HepG2 (cell line): ENCODE results near the gene SLC44A4. TPM values are rescaled to one million over a fixed set of nuclear protein-coding genes. Genes with fewer than 3 reads are reported as not detected.

Experiments used
- AGO1 ChIP-seq: fragments of 200-400 bp; formaldehyde crosslinking; IDR thresholded peaks from 2 replicates; pipeline ENCODE4 v1.6.1; 2017; ENCODE audit warnings: mild to moderate bottlenecking, low read depth, low read length, moderate library complexity; ENCODE audit not compliant: poor library complexity, severe bottlenecking
- ETV5 ChIP-seq: IDR thresholded peaks from 2 replicates; pipeline ENCODE4 v1.6.1; 2018; ENCODE audit warnings: missing biosample characterization, missing genetic modification reagents, inconsistent platforms, borderline replicate concordance
- FOSL2 ChIP-seq: sonication (generic); formaldehyde crosslinking; IDR thresholded peaks from 2 replicates; pipeline ENCODE4 v1.4.0; 2020; ENCODE audit warnings: missing genetic modification reagents
- KLF15 ChIP-seq: sonication (generic); formaldehyde crosslinking; IDR thresholded peaks from 2 replicates; pipeline ENCODE4 v1.8.1; 2023; ENCODE audit warnings: borderline replicate concordance, mild to moderate bottlenecking, inconsistent platforms, missing genetic modification reagents, mixed read lengths
- MIER3 ChIP-seq: IDR thresholded peaks from 2 replicates; pipeline ENCODE4 v1.6.1; 2016; ENCODE audit warnings: missing compliant biosample characterization, borderline replicate concordance
- RAD21 ChIP-seq: fragments of 450-650 bp; formaldehyde crosslinking; IDR thresholded peaks from 2 replicates; pipeline ENCODE4 v1.5.0; 2020; ENCODE audit warnings: mild to moderate bottlenecking
- SETDB1 ChIP-seq: sonication (generic); formaldehyde crosslinking; IDR thresholded peaks from 2 replicates; pipeline ENCODE4 v1.5.1; 2020; ENCODE audit warnings: missing genetic modification reagents, mild to moderate bottlenecking, borderline replicate concordance
- ZFP37 ChIP-seq: sonication (generic); formaldehyde crosslinking; IDR thresholded peaks from 2 replicates; pipeline ENCODE4 v1.4.0; 2020; ENCODE audit warnings: missing genetic modification reagents, borderline replicate concordance
- ZNF17 ChIP-seq: sonication (generic); formaldehyde crosslinking; IDR thresholded peaks from 2 replicates; pipeline ENCODE4 v1.5.0; 2020; ENCODE audit warnings: mild to moderate bottlenecking, missing genetic modification reagents
- ZNF282 ChIP-seq: fragments of 450-650 bp; IDR thresholded peaks from 2 replicates; pipeline ENCODE4 v1.6.1; 2018; ENCODE audit not compliant: partially characterized antibody
- ZNF382 ChIP-seq: sonication (generic); formaldehyde crosslinking; IDR thresholded peaks from 2 replicates; pipeline ENCODE4 v1.5.0; 2020; ENCODE audit warnings: missing genetic modification reagents, mild to moderate bottlenecking, borderline replicate concordance
- ZNF556 ChIP-seq: sonication (generic); formaldehyde crosslinking; IDR thresholded peaks from 2 replicates; pipeline ENCODE4 v1.4.0; 2020; ENCODE audit warnings: mild to moderate bottlenecking, missing genetic modification reagents, borderline replicate concordance
- ZNF75D ChIP-seq: sonication (generic); formaldehyde crosslinking; IDR thresholded peaks from 2 replicates; pipeline ENCODE4 v1.8.1; 2023; ENCODE audit warnings: missing genetic modification reagents, mild to moderate bottlenecking, borderline replicate concordance
- ZSCAN29 ChIP-seq: sonication (generic); formaldehyde crosslinking; conservative IDR thresholded peaks from 2 replicates; pipeline ENCODE4 v1.4.0; 2020; ENCODE audit warnings: mild to moderate bottlenecking, missing genetic modification reagents
- polyA plus RNA-seq, 8 experiments: library from polyadenylated mRNA; depleted of rRNA in 3 of 8; stranded (reverse) in 7 of 8; unstranded in 1 of 8; fragments of >200 nt; fragmentation: Illumina TruSeq in 4 of 8; extraction: Trizol in 4 of 8; gene quantifications; 2 replicates each; pipeline versions ENCODE4 v1.2.1 to v1.2.3, GENCODE V29; 2011 to 2016; ENCODE audit warnings: low read depth in 4 of 8, missing spikeins in 1 of 8, mixed read lengths in 1 of 8; ENCODE audit not compliant: insufficient read depth in 1 of 8
- total RNA-seq, 5 experiments: library from RNA; depleted of rRNA; stranded (reverse); fragments of >200 nt; fragmentation: Illumina TruSeq; extraction: Trizol; gene quantifications; 2 replicates each; pipeline ENCODE4 v1.2.3, GENCODE V29; 2016; ENCODE audit warnings: low read depth in 1 of 5
- TF ChIP-seq, protein P1 (sequence below): sonication (generic); formaldehyde crosslinking; IDR thresholded peaks from 2 replicates; pipeline ENCODE4 v1.4.0; 2020; ENCODE audit warnings: mild to moderate bottlenecking, missing genetic modification reagents
- TF ChIP-seq, protein P2 (sequence below): IDR thresholded peaks from 2 replicates; pipeline ENCODE4 v1.6.1; 2012; ENCODE audit warnings: inconsistent platforms
- TF ChIP-seq, protein P3 (sequence below): sonication (generic); formaldehyde crosslinking; IDR thresholded peaks from 2 replicates; pipeline ENCODE4 v1.5.0; 2020; ENCODE audit warnings: missing genetic modification reagents
- TF ChIP-seq, protein P4 (sequence below): sonication (generic); formaldehyde crosslinking; IDR thresholded peaks from 2 replicates; pipeline ENCODE4 v1.4.0; 2020; ENCODE audit warnings: mild to moderate bottlenecking, missing genetic modification reagents
- TF ChIP-seq, protein P5 (sequence below): IDR thresholded peaks from 2 replicates; pipeline ENCODE4 v1.6.1; 2016; ENCODE audit warnings: mild to moderate bottlenecking
- TF ChIP-seq, protein P6 (sequence below): sonication (generic); formaldehyde crosslinking; IDR thresholded peaks from 2 replicates; pipeline ENCODE4 v1.4.0; 2020; ENCODE audit warnings: missing genetic modification reagents

Gene SLC44A4
- total and polyA plus RNA-seq, 2 of the 13 experiments (the other 11 are each of a cell fraction or from before 2014, with no cell fraction given), result 3.5 to 5.9 TPM

DNA sequence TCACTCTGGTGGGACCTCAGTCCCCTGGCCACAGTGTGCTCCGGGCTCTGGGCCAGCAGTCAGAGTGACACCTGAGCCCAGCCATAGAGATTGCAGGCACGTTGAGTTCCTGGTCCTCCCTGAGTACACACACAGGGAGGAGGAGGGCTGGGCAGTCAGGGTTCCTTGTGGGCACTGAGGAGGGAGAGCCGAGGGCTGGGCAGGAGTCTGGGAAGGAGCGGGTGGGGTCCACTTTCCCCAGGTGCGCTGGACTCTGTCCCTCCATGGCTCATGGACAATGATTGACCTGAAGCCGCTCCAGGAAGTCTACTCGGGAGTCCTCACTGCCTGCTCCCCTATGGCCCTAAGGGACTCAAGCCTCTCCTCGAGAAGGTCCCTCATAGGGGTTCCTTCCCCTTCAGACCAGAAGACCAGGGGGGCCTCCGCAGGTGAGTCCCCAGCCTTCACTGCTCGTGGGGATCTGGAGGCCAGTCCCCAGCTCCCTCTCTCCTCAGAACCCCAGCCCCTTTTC is 1.1 kb downstream of the SLC44A4 start (continued):
- TF ChIP-seq, protein P1, sequence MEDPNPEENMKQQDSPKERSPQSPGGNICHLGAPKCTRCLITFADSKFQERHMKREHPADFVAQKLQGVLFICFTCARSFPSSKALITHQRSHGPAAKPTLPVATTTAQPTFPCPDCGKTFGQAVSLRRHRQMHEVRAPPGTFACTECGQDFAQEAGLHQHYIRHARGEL (CRISPR knock-in tag), result no peak
- peak; percentile 89; the same call in 1 of the 2 replicates for TF ChIP-seq ZNF556
- TF ChIP-seq ZNF282, result no peak
- TF ChIP-seq, protein P2, sequence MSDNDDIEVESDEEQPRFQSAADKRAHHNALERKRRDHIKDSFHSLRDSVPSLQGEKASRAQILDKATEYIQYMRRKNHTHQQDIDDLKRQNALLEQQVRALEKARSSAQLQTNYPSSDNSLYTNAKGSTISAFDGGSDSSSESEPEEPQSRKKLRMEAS, result no peak
- TF ChIP-seq KLF15 (CRISPR knock-in tag), result no peak
- TF ChIP-seq, protein P3, sequence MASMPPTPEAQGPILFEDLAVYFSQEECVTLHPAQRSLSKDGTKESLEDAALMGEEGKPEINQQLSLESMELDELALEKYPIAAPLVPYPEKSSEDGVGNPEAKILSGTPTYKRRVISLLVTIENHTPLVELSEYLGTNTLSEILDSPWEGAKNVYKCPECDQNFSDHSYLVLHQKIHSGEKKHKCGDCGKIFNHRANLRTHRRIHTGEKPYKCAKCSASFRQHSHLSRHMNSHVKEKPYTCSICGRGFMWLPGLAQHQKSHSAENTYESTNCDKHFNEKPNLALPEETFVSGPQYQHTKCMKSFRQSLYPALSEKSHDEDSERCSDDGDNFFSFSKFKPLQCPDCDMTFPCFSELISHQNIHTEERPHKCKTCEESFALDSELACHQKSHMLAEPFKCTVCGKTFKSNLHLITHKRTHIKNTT, result no peak
- no peak for TF ChIP-seq ZNF382
- peak; percentile 15; the same call in 1 of the 2 replicates for TF ChIP-seq FOSL2 (CRISPR knock-in tag)
- TF ChIP-seq, protein P4, sequence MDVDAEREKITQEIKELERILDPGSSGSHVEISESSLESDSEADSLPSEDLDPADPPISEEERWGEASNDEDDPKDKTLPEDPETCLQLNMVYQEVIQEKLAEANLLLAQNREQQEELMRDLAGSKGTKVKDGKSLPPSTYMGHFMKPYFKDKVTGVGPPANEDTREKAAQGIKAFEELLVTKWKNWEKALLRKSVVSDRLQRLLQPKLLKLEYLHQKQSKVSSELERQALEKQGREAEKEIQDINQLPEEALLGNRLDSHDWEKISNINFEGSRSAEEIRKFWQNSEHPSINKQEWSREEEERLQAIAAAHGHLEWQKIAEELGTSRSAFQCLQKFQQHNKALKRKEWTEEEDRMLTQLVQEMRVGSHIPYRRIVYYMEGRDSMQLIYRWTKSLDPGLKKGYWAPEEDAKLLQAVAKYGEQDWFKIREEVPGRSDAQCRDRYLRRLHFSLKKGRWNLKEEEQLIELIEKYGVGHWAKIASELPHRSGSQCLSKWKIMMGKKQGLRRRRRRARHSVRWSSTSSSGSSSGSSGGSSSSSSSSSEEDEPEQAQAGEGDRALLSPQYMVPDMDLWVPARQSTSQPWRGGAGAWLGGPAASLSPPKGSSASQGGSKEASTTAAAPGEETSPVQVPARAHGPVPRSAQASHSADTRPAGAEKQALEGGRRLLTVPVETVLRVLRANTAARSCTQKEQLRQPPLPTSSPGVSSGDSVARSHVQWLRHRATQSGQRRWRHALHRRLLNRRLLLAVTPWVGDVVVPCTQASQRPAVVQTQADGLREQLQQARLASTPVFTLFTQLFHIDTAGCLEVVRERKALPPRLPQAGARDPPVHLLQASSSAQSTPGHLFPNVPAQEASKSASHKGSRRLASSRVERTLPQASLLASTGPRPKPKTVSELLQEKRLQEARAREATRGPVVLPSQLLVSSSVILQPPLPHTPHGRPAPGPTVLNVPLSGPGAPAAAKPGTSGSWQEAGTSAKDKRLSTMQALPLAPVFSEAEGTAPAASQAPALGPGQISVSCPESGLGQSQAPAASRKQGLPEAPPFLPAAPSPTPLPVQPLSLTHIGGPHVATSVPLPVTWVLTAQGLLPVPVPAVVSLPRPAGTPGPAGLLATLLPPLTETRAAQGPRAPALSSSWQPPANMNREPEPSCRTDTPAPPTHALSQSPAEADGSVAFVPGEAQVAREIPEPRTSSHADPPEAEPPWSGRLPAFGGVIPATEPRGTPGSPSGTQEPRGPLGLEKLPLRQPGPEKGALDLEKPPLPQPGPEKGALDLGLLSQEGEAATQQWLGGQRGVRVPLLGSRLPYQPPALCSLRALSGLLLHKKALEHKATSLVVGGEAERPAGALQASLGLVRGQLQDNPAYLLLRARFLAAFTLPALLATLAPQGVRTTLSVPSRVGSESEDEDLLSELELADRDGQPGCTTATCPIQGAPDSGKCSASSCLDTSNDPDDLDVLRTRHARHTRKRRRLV (CRISPR knock-in tag), result no peak
- TF ChIP-seq, protein P5, sequence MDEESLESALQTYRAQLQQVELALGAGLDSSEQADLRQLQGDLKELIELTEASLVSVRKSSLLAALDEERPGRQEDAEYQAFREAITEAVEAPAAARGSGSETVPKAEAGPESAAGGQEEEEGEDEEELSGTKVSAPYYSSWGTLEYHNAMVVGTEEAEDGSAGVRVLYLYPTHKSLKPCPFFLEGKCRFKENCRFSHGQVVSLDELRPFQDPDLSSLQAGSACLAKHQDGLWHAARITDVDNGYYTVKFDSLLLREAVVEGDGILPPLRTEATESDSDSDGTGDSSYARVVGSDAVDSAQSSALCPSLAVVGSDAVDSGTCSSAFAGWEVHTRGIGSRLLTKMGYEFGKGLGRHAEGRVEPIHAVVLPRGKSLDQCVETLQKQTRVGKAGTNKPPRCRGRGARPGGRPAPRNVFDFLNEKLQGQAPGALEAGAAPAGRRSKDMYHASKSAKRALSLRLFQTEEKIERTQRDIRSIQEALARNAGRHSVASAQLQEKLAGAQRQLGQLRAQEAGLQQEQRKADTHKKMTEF (CRISPR knock-in tag), result 0 out of 2 replicates have a peak, but pooled peaks have one; percentile 42
- TF ChIP-seq ZNF75D (CRISPR knock-in tag), result no peak
- TF ChIP-seq MIER3 (CRISPR knock-in tag), result peak; percentile 31; the same call in 1 of the 2 replicates
- 0 out of 2 replicates have a peak, but pooled peaks have one; percentile 17 for TF ChIP-seq RAD21
- TF ChIP-seq ZFP37 (CRISPR knock-in tag), result no peak
- TF ChIP-seq SETDB1 (CRISPR knock-in tag), result no peak
- TF ChIP-seq, protein P6, sequence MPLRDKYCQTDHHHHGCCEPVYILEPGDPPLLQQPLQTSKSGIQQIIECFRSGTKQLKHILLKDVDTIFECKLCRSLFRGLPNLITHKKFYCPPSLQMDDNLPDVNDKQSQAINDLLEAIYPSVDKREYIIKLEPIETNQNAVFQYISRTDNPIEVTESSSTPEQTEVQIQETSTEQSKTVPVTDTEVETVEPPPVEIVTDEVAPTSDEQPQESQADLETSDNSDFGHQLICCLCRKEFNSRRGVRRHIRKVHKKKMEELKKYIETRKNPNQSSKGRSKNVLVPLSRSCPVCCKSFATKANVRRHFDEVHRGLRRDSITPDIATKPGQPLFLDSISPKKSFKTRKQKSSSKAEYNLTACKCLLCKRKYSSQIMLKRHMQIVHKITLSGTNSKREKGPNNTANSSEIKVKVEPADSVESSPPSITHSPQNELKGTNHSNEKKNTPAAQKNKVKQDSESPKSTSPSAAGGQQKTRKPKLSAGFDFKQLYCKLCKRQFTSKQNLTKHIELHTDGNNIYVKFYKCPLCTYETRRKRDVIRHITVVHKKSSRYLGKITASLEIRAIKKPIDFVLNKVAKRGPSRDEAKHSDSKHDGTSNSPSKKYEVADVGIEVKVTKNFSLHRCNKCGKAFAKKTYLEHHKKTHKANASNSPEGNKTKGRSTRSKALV (CRISPR knock-in tag), result no peak
- TF ChIP-seq ETV5, result peak; percentile 11; the same call in 1 of the 2 replicates
- TF ChIP-seq AGO1, result no peak
- peak; percentile 70; the same call in 1 of the 2 replicates for TF ChIP-seq ZSCAN29 (CRISPR knock-in tag)
- TF ChIP-seq ZNF17 (CRISPR knock-in tag), result no peak
